ENCODE measurements around the gene DIP2C. TPM values are rescaled to one million over a fixed set of nuclear protein-coding genes. Genes with fewer than 3 reads are reported as not detected.
"Not testable (repeated sequence)": the region's sequence is repeated elsewhere in the genome, so short reads cannot be mapped to it uniquely, and the experiment has no call there.

DIP2C gene
- total and polyA plus RNA-seq, 4 donors, result 6.4 to 40.2 (median 23.8) TPM

DNA sequence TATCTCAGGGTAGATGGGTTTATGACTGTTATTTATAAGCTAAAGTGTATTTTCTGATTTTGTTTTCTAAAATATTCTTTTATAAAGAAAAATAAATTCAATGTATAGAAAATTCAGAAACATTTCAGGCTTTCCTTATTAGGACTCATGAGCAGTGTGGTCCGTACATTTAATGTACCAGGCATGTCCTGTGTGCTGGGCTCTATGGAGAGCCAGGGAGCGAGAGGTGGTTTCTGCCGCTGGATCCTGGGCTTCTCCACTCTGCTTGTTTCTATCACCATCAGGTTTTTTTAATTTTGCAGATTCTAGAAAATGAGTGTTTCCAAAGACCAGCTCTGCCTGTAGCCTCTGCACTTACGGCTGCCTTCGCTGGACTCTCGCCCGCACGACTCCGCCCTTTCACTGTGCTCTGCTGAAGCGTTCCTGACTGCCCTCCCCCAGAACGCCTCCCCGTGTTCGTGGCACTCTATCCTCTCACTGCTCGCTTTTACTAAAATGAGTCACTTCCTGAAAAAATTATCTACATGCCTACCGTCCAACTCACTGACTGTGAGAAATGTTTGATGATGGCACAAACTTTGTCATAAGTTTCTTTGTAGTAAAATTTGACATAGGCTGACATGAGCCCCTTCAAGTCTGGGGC is 365.7 kb downstream of the DIP2C start:
- H3K9me3 ChIP-seq (ENCODE audit: control insufficient read depth, low read length), result no peaks in the 10 kb centered on the region
- peak; percentile 91 for ATAC-seq (ENCODE audit: low FRiP score)
- DNase-seq, result peak; percentile 94 to 97
- WGBS, 2 donors, result 15 to 31% methylated on average over 15 of the region's 15 CpGs
- H3K36me3 ChIP-seq (ENCODE audit: control insufficient read depth in 1 of 2, insufficient read depth in 2 of 2, low read length in 1 of 2), result peaks cover 0 to 2% of the 10 kb centered on the region in 2 donors
- no peak overlapping the region for H3K4me3 ChIP-seq (ENCODE audit: low read length in 2 of 2)
- H3K27me3 ChIP-seq (ENCODE audit: control insufficient read depth in 1 of 2, insufficient read depth in 2 of 2, low read length in 1 of 2), result no peaks in the 10 kb centered on the region
- H3K27ac ChIP-seq (ENCODE audit: low read depth in 1 of 2, low read length in 2 of 2), result peak overlapping the region in 1 of 2 donors; percentile 58
- intact Hi-C loops (cut with DNase I), result no loop called here
- no peaks in the 10 kb centered on the region for H3K4me1 ChIP-seq (ENCODE audit: control insufficient read depth in 1 of 2, insufficient read depth in 2 of 2, low read length in 2 of 2)

DNA sequence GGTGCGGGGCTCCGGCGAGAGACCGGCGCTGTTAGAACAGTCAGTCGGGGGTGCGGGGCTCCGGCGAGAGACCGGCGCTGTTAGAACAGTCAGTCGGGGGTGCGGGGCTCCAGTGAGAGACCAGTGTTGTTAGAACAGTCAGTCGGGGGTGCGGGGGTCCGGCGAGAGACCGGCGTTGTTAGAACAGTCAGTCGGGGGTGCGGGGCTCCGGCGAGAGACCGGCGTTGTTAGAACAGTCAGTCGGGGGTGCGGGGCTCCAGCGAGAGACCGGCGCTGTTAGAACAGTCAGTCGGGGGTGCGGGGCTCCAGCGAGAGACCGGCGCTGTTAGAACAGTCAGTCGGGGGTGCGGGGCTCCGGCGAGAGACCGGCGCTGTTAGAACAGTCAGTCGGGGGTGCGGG is 366.4 kb downstream of the DIP2C start:
- DNase-seq; H3K4me3 ChIP-seq (ENCODE audit: low read length in 2 of 2); H3K36me3 ChIP-seq (ENCODE audit: control insufficient read depth in 1 of 2, insufficient read depth in 2 of 2, low read length in 1 of 2); H3K9me3 ChIP-seq (ENCODE audit: control insufficient read depth, low read length); H3K4me1 ChIP-seq (ENCODE audit: control insufficient read depth in 1 of 2, insufficient read depth in 2 of 2, low read length in 2 of 2); ATAC-seq (ENCODE audit: low FRiP score); H3K27me3 ChIP-seq (ENCODE audit: control insufficient read depth in 1 of 2, insufficient read depth in 2 of 2, low read length in 1 of 2); intact Hi-C loops (cut with DNase I); H3K27ac ChIP-seq (ENCODE audit: low read depth in 1 of 2, low read length in 2 of 2): not testable (repeated sequence)
- 94 to 96% methylated on average over 16 to 39 of the region's 43 CpGs for WGBS, 2 donors

DNA sequence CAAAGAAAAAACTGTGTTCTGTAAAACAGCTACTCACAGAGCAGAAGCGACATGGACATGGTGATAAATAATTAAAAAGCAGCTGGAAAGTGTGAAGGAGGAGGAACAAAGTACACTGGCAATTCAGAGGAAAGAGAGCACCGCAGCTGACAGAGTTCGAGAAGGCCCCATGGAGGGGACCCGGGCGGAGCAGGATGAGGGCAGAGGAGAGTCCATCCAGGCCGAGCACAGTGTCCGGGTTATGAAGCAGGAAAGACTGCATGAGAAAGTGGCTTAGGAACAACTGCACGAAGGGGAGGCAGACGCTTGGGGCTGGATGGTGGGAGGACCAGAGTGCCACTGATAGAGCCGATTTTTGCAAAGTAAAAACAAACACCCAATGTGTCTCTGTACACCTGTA is 368.7 kb downstream of the DIP2C start:
- intact Hi-C loops (cut with DNase I), result no loop called here
- ATAC-seq (ENCODE audit: low FRiP score), result no peak
- Histone ChIP-seq H3K4me3 (ENCODE audit: low read length in 2 of 2) (no peak overlapping the region), H3K36me3 (ENCODE audit: control insufficient read depth in 1 of 2, insufficient read depth in 2 of 2, low read length in 1 of 2) (peaks cover 0 to 4% of the 10 kb centered on the region in 2 donors), H3K9me3 (ENCODE audit: control insufficient read depth, low read length) (no peaks in the 10 kb centered on the region), H3K4me1 (ENCODE audit: control insufficient read depth in 1 of 2, insufficient read depth in 2 of 2, low read length in 2 of 2) (no peaks in the 10 kb centered on the region), H3K27me3 (ENCODE audit: control insufficient read depth in 1 of 2, insufficient read depth in 2 of 2, low read length in 1 of 2) (no peaks in the 10 kb centered on the region), H3K27ac (ENCODE audit: low read depth in 1 of 2, low read length in 2 of 2) (no peak overlapping the region)
- DNase-seq, result peak in 1 of 2 donors; percentile 31
- 95 to 96% methylated on average over 10 of the region's 10 CpGs for WGBS, 2 donors

DNA sequence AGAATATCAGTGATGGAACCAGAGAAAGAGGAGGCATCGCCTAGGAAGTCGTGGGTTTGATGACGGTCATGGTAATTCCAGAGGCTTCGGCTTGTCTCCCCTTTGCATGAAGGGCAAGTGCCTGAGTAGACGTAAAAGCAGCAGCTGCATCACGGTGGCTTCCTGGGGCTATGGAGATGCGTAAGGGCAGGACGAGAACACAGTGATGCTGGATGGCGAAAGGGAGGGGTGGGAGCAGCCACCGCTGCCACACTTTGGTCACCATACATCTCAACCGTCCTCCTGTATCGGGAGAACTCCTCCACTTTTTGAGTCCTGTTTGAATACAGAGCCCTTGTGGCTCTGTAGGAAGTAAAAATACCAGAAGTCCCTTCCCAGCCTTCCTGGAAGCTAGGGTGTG is 371.5 kb downstream of the DIP2C start:
- ATAC-seq (ENCODE audit: low FRiP score) (no peak), DNase-seq (no peak)
- Histone ChIP-seq H3K27me3 (ENCODE audit: control insufficient read depth in 1 of 2, insufficient read depth in 2 of 2, low read length in 1 of 2) (no peaks in the 10 kb centered on the region), H3K9me3 (ENCODE audit: control insufficient read depth, low read length) (no peaks in the 10 kb centered on the region), H3K36me3 (ENCODE audit: control insufficient read depth in 1 of 2, insufficient read depth in 2 of 2, low read length in 1 of 2) (peaks cover 0 to 4% of the 10 kb centered on the region in 2 donors), H3K4me1 (ENCODE audit: control insufficient read depth in 1 of 2, insufficient read depth in 2 of 2, low read length in 2 of 2) (no peaks in the 10 kb centered on the region), H3K4me3 (ENCODE audit: low read length in 2 of 2) (no peak overlapping the region), H3K27ac (ENCODE audit: low read depth in 1 of 2, low read length in 2 of 2) (no peak overlapping the region)
- 94 to 95% methylated on average over 12 of the region's 12 CpGs for WGBS, 2 donors
- intact Hi-C loops (cut with DNase I), result no loop called here

DNA sequence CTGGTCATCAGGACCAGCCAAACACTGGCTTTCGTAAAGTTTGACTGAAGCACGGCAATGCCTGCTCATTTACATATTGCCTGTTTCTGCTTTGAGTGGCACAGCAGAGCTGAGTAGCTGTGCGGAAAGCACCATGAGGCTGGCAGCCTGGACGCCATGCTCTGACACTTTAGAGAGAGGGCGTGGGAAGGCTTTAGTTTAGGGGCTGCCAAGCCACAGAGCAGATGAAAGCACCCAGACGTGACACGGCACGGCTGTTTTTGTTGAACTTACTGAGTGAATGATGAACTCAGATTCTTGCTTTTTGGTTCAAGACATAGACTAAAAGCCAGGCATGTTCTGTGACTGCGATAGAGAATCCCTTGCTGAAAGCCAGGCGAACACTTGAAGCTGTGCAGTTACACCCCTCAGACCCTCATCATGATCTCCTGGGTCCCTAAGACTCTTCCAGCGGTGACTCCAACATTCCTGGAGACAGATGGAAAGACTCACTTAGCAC is 372.1 kb downstream of the DIP2C start:
- Histone ChIP-seq H3K4me1 (ENCODE audit: control insufficient read depth in 1 of 2, insufficient read depth in 2 of 2, low read length in 2 of 2) (no peaks in the 10 kb centered on the region), H3K4me3 (ENCODE audit: low read length in 2 of 2) (no peak overlapping the region), H3K27me3 (ENCODE audit: control insufficient read depth in 1 of 2, insufficient read depth in 2 of 2, low read length in 1 of 2) (no peaks in the 10 kb centered on the region), H3K9me3 (ENCODE audit: control insufficient read depth, low read length) (no peaks in the 10 kb centered on the region), H3K36me3 (ENCODE audit: control insufficient read depth in 1 of 2, insufficient read depth in 2 of 2, low read length in 1 of 2) (peaks cover 0 to 4% of the 10 kb centered on the region in 2 donors), H3K27ac (ENCODE audit: low read depth in 1 of 2, low read length in 2 of 2) (no peak overlapping the region)
- WGBS, 2 donors, result 39 to 52% methylated on average over 11 of the region's 11 CpGs
- intact Hi-C loops (cut with DNase I), result no loop called here
- DNase-seq, result no peak
- ATAC-seq (ENCODE audit: low FRiP score), result peak; percentile 22

DNA sequence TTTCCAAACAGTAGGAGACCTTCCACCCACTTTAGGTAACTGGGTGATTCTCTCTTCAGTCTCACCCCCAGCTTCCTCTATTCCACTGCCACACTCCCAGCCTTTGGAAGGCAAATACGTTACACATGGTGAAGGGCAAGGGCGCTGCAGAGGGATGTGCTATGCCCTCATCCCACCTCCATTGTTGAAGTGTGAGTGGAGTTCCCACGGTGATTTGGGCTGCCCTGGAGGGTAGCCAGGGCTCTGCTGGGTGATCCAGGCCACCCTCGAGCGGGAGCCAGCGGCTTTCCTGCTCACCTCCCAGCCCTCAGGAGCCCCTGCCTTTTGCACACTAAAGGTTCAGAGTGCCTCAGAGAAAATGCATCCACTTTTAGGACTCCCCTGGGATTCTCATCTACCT is 373.1 kb downstream of the DIP2C start:
- peaks cover 0 to 4% of the 10 kb centered on the region in 2 donors for H3K36me3 ChIP-seq (ENCODE audit: control insufficient read depth in 1 of 2, insufficient read depth in 2 of 2, low read length in 1 of 2)

DNA sequence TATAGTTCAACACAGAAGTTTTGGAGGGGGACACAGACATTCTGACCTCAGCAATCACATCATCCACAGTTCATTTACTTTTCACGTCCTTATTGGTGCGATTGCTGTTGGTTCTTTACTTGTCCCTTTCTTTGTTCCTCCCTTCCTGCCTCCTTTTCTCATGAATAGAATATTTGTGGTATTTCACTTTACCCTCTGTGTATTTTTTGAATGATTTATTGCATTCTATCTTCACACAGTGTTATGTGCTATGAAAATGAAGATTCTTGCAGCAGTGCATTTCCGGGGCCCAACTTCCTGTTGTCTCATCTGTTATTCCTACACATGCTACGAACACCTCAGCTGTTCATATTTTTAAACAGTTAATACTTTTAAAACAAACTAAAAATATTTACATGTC is 374.6 kb downstream of the DIP2C start:
- Histone ChIP-seq H3K4me1 (ENCODE audit: control insufficient read depth in 1 of 2, insufficient read depth in 2 of 2, low read length in 2 of 2) (no peaks in the 10 kb centered on the region), H3K36me3 (ENCODE audit: control insufficient read depth in 1 of 2, insufficient read depth in 2 of 2, low read length in 1 of 2) (peaks cover 0 to 2% of the 10 kb centered on the region in 2 donors), H3K9me3 (ENCODE audit: control insufficient read depth, low read length) (no peaks in the 10 kb centered on the region), H3K27me3 (ENCODE audit: control insufficient read depth in 1 of 2, insufficient read depth in 2 of 2, low read length in 1 of 2) (no peaks in the 10 kb centered on the region), H3K4me3 (ENCODE audit: low read length in 2 of 2) (no peak overlapping the region), H3K27ac (ENCODE audit: low read depth in 1 of 2, low read length in 2 of 2) (no peak overlapping the region)
- WGBS, 2 donors, result 88 to 90% methylated on average over 4 of the region's 4 CpGs
- no peak for DNase-seq
- no peak for ATAC-seq (ENCODE audit: low FRiP score)
- intact Hi-C loops (cut with DNase I), result no loop called here

More for the DNA sequence above, 373.1 kb downstream of the DIP2C start:
- H3K9me3 ChIP-seq (ENCODE audit: control insufficient read depth, low read length), result no peaks in the 10 kb centered on the region
- no peak overlapping the region for H3K4me3 ChIP-seq (ENCODE audit: low read length in 2 of 2)
- ATAC-seq (ENCODE audit: low FRiP score), result no peak
- no peak for DNase-seq
- intact Hi-C loops (cut with DNase I), result no loop called here
- no peaks in the 10 kb centered on the region for H3K27me3 ChIP-seq (ENCODE audit: control insufficient read depth in 1 of 2, insufficient read depth in 2 of 2, low read length in 1 of 2)
- H3K4me1 ChIP-seq (ENCODE audit: control insufficient read depth in 1 of 2, insufficient read depth in 2 of 2, low read length in 2 of 2), result no peaks in the 10 kb centered on the region
- H3K27ac ChIP-seq (ENCODE audit: low read depth in 1 of 2, low read length in 2 of 2), result no peak overlapping the region
- WGBS, 2 donors, result 67 to 70% methylated on average over 6 of the region's 6 CpGs

DNA sequence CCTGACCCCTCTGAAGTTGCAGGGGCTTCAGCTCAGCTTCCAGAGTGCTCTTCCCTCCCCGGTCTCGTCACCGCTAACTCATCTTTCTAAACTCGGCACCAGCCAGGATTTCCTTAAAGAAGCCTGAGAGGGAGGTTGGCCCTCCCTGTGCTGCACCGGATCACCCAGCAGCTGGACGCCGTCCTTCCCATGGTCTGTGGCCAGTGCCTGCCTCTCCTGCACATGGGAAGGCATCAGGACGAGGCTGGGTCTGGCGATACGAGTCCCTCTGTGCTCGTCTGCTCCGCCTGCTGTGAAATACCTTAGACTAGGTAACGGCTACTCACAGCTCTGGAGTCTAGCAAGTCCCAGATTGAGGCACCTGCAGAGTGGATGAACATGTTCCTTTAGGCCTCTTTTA is 375.1 kb downstream of the DIP2C start:
- Histone ChIP-seq H3K27me3 (ENCODE audit: control insufficient read depth in 1 of 2, insufficient read depth in 2 of 2, low read length in 1 of 2) (no peaks in the 10 kb centered on the region), H3K4me3 (ENCODE audit: low read length in 2 of 2) (no peak overlapping the region), H3K27ac (ENCODE audit: low read depth in 1 of 2, low read length in 2 of 2) (no peak overlapping the region), H3K36me3 (ENCODE audit: control insufficient read depth in 1 of 2, insufficient read depth in 2 of 2, low read length in 1 of 2) (peaks cover 0 to 2% of the 10 kb centered on the region in 2 donors), H3K4me1 (ENCODE audit: control insufficient read depth in 1 of 2, insufficient read depth in 2 of 2, low read length in 2 of 2) (no peaks in the 10 kb centered on the region), H3K9me3 (ENCODE audit: control insufficient read depth, low read length) (no peaks in the 10 kb centered on the region)
- 83% methylated on average over 13 of the region's 13 CpGs for WGBS, 2 donors
- no peak for DNase-seq
- no peak for ATAC-seq (ENCODE audit: low FRiP score)
- intact Hi-C loops (cut with DNase I), result no loop called here

DNA sequence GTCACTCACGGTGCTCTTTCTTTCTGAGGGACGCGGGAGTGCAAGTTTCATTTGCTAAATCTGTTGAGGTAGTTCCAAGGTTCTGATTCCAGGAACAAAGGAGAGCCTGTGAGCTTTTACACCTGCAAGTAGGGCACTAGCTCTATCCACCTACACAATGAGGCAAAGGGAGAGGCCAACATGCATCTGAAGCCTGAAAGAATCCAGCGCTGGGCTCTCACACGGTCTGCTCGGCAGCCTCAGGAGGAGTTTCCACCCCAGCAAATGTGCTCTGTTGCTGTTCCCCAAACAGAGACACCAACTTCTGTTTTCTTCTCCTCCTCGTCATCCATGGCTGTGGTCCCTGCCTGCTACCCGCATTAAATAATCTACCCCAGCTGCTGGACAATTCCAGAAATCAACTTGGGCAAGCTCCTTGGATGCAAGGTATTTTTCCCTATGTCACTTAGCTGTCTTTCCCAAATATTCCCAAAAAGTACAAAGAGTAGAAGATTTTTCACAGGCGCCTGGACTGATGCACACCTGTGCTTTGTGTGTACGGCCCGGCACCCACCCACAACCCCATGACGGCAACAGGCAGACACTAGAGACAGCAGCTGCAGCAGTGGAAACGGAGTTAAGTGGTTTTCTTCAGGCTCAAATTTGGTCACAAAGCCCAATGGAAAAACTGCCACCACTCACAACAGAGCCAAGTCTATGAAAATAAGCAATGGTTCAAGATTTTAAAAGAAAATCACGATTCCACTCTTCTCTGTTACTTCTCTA is 377.4 kb downstream of the DIP2C start:
- DNase-seq, result peak in 1 of 2 donors; percentile 24
- WGBS, 2 donors, result 84 to 85% methylated on average over 14 of the region's 14 CpGs
- intact Hi-C loops (cut with DNase I), result no loop called here
- no peak for ATAC-seq (ENCODE audit: low FRiP score)
- Histone ChIP-seq H3K27ac (ENCODE audit: low read depth in 1 of 2, low read length in 2 of 2) (no peak overlapping the region), H3K9me3 (ENCODE audit: control insufficient read depth, low read length) (no peaks in the 10 kb centered on the region), H3K36me3 (ENCODE audit: control insufficient read depth in 1 of 2, insufficient read depth in 2 of 2, low read length in 1 of 2) (peaks cover 0 to under 1% of the 10 kb centered on the region in 2 donors), H3K4me3 (ENCODE audit: low read length in 2 of 2) (no peak overlapping the region), H3K27me3 (ENCODE audit: control insufficient read depth in 1 of 2, insufficient read depth in 2 of 2, low read length in 1 of 2) (no peaks in the 10 kb centered on the region), H3K4me1 (ENCODE audit: control insufficient read depth in 1 of 2, insufficient read depth in 2 of 2, low read length in 2 of 2) (no peaks in the 10 kb centered on the region)
